ENCODE data around the gene PIGP. TPM values are rescaled to one million over a fixed set of nuclear protein-coding genes. Genes with fewer than 3 reads are reported as not detected.

PIGP gene
- total and polyA plus RNA-seq, 9 of the 15 experiments (the other 6 are each of a cell fraction or from before 2014, with no cell fraction given), result 18.3 to 122 (median 35.6) TPM

DNA sequence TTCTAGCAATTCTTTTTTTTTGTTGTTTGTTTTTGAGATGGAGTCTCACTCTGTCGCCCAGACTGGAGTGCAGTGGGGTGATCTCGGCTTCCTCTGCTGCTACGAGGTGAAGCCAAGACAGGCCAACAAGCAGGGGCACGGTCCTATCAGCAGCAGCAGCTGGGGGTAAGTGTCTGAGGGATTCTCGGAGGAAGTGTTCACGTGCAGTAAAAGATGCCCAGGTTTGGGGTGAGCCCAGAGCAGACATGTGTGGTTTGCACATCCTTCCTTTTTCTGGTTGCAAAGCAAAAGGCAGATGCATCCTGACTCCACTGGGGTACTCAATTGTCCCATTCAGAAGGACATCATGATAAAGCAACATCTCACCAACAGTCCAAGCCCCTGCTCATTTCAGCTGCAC is 27.7 kb downstream of the PIGP start:
- intact Hi-C loops (cut with micrococcal nuclease) (no loop called here), in situ Hi-C loops (cut with MboI) (no loop called here)
- POLR2A ChIA-PET, result interaction anchor here (0.8 kb wide), 1 partner anchor 34 kb away, joined by 3 read pairs; no protein-coding TSS in a partner anchor
- H3K9ac ChIP-seq (ENCODE audit: insufficient read depth in 1 of 2, low read depth in 2 of 2, low read length in 2 of 2), result no peak overlapping the region
- FAIRE-seq, result no peak
- H3K27ac ChIP-seq (ENCODE audit: extremely low read depth, low read depth, low read length), result no peak overlapping the region
- CTCF ChIA-PET (ENCODE audit: low intra/inter-chr PET ratio), result no interaction called here
- no peaks in the 10 kb centered on the region for H3K9me3 ChIP-seq (replicated peaks; ENCODE audit: control insufficient read depth, insufficient read depth, low read depth, low read length)
- no peak overlapping the region for H3K4me2 ChIP-seq (ENCODE audit: insufficient read depth, low read length)
- no peaks in the 10 kb centered on the region for H3K9me1 ChIP-seq (ENCODE audit: control insufficient read depth, insufficient read depth, low read length)
- WGBS (ENCODE audit: insufficient coverage, low coverage, missing lambda C conversion rate), result 37% methylated on average over 6 of the region's 6 CpGs
- H3K4me1 ChIP-seq (replicated peaks in 1 of 2; ENCODE audit: control insufficient read depth in 2 of 2, insufficient read depth in 2 of 2, low read length in 2 of 2), result peaks cover 0 to 12% of the 10 kb centered on the region in 2 experiments; a peak in 2 of 5 replicates
- H2AFZ ChIP-seq (ENCODE audit: low read depth, low read length), result no peak overlapping the region
- no peak for DNase-seq (ENCODE audit: extremely low read depth in 1 of 4, low spot score in 3 of 4)
- no peaks in the 10 kb centered on the region for H3K36me3 ChIP-seq (ENCODE audit: control insufficient read depth, insufficient read depth, low read length)
- no peaks in the 10 kb centered on the region for H3K27me3 ChIP-seq (ENCODE audit: control insufficient read depth in 2 of 2, insufficient read depth in 2 of 2, low read length in 2 of 2)
- TF ChIP-seq POLR2AphosphoS2 (IDR thresholded peaks at IDR 0.05; ENCODE audit: low read length) (no peak), KAT7 (CRISPR knock-in tag; IDR thresholded peaks at IDR 0.05; ENCODE audit: borderline replicate concordance) (no peak), PPARD (CRISPR knock-in tag; IDR thresholded peaks at IDR 0.05) (no peak), DPF2 (IDR thresholded peaks at IDR 0.05) (no peak), SMAD2 (IDR thresholded peaks at IDR 0.05; ENCODE audit: low read depth, low read length) (no peak), RBM17 (IDR thresholded peaks at IDR 0.05; ENCODE audit: borderline replicate concordance, low read depth, low read length) (no peak), KLF1 (tag; IDR thresholded peaks at IDR 0.05) (no peak), ZNF431 (CRISPR knock-in tag; IDR thresholded peaks at IDR 0.05) (no peak), CTBP1 (IDR thresholded peaks at IDR 0.05; ENCODE audit: borderline replicate concordance) (no peak), ZNF197 (CRISPR knock-in tag; IDR thresholded peaks at IDR 0.05; ENCODE audit: low read depth) (no peak)
- TF ChIP-seq, protein P1, sequence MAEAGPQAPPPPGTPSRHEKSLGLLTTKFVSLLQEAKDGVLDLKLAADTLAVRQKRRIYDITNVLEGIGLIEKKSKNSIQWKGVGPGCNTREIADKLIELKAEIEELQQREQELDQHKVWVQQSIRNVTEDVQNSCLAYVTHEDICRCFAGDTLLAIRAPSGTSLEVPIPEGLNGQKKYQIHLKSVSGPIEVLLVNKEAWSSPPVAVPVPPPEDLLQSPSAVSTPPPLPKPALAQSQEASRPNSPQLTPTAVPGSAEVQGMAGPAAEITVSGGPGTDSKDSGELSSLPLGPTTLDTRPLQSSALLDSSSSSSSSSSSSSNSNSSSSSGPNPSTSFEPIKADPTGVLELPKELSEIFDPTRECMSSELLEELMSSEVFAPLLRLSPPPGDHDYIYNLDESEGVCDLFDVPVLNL (CRISPR knock-in tag; IDR thresholded peaks at IDR 0.05; ENCODE audit: low read depth), result no peak
- TF ChIP-seq, protein P2, sequence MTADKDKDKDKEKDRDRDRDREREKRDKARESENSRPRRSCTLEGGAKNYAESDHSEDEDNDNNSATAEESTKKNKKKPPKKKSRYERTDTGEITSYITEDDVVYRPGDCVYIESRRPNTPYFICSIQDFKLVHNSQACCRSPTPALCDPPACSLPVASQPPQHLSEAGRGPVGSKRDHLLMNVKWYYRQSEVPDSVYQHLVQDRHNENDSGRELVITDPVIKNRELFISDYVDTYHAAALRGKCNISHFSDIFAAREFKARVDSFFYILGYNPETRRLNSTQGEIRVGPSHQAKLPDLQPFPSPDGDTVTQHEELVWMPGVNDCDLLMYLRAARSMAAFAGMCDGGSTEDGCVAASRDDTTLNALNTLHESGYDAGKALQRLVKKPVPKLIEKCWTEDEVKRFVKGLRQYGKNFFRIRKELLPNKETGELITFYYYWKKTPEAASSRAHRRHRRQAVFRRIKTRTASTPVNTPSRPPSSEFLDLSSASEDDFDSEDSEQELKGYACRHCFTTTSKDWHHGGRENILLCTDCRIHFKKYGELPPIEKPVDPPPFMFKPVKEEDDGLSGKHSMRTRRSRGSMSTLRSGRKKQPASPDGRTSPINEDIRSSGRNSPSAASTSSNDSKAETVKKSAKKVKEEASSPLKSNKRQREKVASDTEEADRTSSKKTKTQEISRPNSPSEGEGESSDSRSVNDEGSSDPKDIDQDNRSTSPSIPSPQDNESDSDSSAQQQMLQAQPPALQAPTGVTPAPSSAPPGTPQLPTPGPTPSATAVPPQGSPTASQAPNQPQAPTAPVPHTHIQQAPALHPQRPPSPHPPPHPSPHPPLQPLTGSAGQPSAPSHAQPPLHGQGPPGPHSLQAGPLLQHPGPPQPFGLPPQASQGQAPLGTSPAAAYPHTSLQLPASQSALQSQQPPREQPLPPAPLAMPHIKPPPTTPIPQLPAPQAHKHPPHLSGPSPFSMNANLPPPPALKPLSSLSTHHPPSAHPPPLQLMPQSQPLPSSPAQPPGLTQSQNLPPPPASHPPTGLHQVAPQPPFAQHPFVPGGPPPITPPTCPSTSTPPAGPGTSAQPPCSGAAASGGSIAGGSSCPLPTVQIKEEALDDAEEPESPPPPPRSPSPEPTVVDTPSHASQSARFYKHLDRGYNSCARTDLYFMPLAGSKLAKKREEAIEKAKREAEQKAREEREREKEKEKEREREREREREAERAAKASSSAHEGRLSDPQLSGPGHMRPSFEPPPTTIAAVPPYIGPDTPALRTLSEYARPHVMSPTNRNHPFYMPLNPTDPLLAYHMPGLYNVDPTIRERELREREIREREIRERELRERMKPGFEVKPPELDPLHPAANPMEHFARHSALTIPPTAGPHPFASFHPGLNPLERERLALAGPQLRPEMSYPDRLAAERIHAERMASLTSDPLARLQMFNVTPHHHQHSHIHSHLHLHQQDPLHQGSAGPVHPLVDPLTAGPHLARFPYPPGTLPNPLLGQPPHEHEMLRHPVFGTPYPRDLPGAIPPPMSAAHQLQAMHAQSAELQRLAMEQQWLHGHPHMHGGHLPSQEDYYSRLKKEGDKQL (CRISPR knock-in tag; IDR thresholded peaks at IDR 0.05; ENCODE audit: borderline replicate concordance), result no peak
- TF ChIP-seq, protein P3, sequence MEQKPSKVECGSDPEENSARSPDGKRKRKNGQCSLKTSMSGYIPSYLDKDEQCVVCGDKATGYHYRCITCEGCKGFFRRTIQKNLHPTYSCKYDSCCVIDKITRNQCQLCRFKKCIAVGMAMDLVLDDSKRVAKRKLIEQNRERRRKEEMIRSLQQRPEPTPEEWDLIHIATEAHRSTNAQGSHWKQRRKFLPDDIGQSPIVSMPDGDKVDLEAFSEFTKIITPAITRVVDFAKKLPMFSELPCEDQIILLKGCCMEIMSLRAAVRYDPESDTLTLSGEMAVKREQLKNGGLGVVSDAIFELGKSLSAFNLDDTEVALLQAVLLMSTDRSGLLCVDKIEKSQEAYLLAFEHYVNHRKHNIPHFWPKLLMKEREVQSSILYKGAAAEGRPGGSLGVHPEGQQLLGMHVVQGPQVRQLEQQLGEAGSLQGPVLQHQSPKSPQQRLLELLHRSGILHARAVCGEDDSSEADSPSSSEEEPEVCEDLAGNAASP (IDR thresholded peaks at IDR 0.05), result no peak
- H3K79me2 ChIP-seq (ENCODE audit: control insufficient read depth, insufficient read depth, low read length), result no peaks in the 10 kb centered on the region
- ATAC-seq, result no peak
- H3K4me3 ChIP-seq, result no peak overlapping the region
- no TSS peak for BruUV-seq (replicated peaks)
- H4K20me1 ChIP-seq (replicated peaks; ENCODE audit: control insufficient read depth, insufficient read depth, low read length), result no peaks in the 10 kb centered on the region

Measured in K562 (cell line).